GM12878 (cell line): ENCODE results near the gene LRP3. TPM values are rescaled to one million over a fixed set of nuclear protein-coding genes. Genes with fewer than 3 reads are reported as not detected.

Experiments
- ATAC-seq: fragments of 200-7000 bp; cut with Tn5 transposase; 3 replicates; pipeline ENCODE4 v1.9.1; 2020; ENCODE audit warnings: mild to moderate bottlenecking, moderate library complexity
- BruUV-seq: library from RNA; stranded (reverse); fragments of 400-500 nt; replicated peaks from 2 replicates; lab custom pipeline; 2021; lab: Mats Ljungman, UMichigan
- CTCF ChIA-PET: fragments of 300-600 bp; sonication (Branson Sonifier 250); formaldehyde crosslinking; extraction: SDS; loops from one replicate; lab custom pipeline; 2021; ENCODE audit warnings: inconsistent platforms; lab: Yijun Ruan, JAX
- POLR2A ChIA-PET: fragments of 350-600 bp; formaldehyde crosslinking; extraction: SDS; loops from one replicate; lab custom pipeline; 2021; ENCODE audit warnings: inconsistent platforms; lab: Charles Lee
- RAD21 ChIA-PET: fragments of 300-600 bp; sonication (Branson Sonifier 250); formaldehyde crosslinking; loops from one replicate; lab custom pipeline; 2023; ENCODE audit warnings: antibody characterized with exemption; ENCODE audit not compliant: unreplicated experiment; lab: Charles Lee
- SMC1A ChIA-PET: fragments of 300-600 bp; sonication (Branson Sonifier 250); formaldehyde crosslinking; loops from one replicate; lab custom pipeline; 2023; ENCODE audit not compliant: unreplicated experiment, uncharacterized antibody; lab: Charles Lee
- DNase-seq: peaks from one replicate; pipeline ENCODE4 v3.0.0-alpha.2; 2011; ENCODE audit warnings: low read depth, low spot score
- FAIRE-seq: peaks from 3 replicates; lab custom pipeline; 2011; peaks lifted over from hg19 to GRCh38; lab: Jason Lieb, UNC
- H2AFZ ChIP-seq: 2 replicates; pipeline ENCODE4 v1.6.0; 2011; ENCODE audit warnings: low read depth, low read length, control low read depth; ENCODE audit not compliant: control insufficient read depth
- H3K27ac ChIP-seq: 2 replicates; pipeline ENCODE4 v1.5.1; 2011; ENCODE audit warnings: control low read depth; ENCODE audit not compliant: control insufficient read depth, insufficient read depth
- H3K27me3 ChIP-seq, 2 experiments: replicated peaks in 1 of 2; 2 replicates each; pipeline versions ENCODE4 v1.6.0 to v1.6.1; 2011; ENCODE audit warnings: low read length in 1 of 2; ENCODE audit not compliant: control insufficient read depth in 2 of 2, insufficient read depth in 2 of 2
- H3K36me3 ChIP-seq, 2 experiments: 2 replicates each; pipeline ENCODE4 v1.5.1; 2011; ENCODE audit warnings: low read length in 1 of 2; ENCODE audit not compliant: control insufficient read depth in 2 of 2, insufficient read depth in 2 of 2
- H3K4me1 ChIP-seq: 2 replicates; pipeline ENCODE4 v1.6.1; 2011; ENCODE audit warnings: mild to moderate bottlenecking, low read length, moderate library complexity, mixed read lengths; ENCODE audit not compliant: control insufficient read depth, insufficient read depth
- H3K4me2 ChIP-seq: 2 replicates; pipeline ENCODE4 v1.6.0; 2011; ENCODE audit warnings: control low read depth; ENCODE audit not compliant: control insufficient read depth, insufficient read depth
- H3K4me3 ChIP-seq: fragments of 200-600 bp; sonication (generic); 2 replicates; pipeline ENCODE4 v1.5.1; 2016
- H3K79me2 ChIP-seq: 2 replicates; pipeline ENCODE4 v1.6.0; 2011; ENCODE audit warnings: low read length; ENCODE audit not compliant: control insufficient read depth, insufficient read depth
- H3K9ac ChIP-seq: 2 replicates; pipeline ENCODE4 v1.8.0; 2011; ENCODE audit warnings: low read length, control low read depth, mixed read lengths; ENCODE audit not compliant: control insufficient read depth, insufficient read depth
- H3K9me3 ChIP-seq: replicated peaks from 3 replicates; pipeline ENCODE4 v1.5.1; 2011; ENCODE audit warnings: mild to moderate bottlenecking, low read length; ENCODE audit not compliant: control insufficient read depth, insufficient read depth
- H4K20me1 ChIP-seq: 2 replicates; pipeline ENCODE4 v1.6.0; 2011; ENCODE audit not compliant: control insufficient read depth, insufficient read depth
- BMI1 ChIP-seq: fragments of 450-650 bp; IDR thresholded peaks from 2 replicates; pipeline ENCODE4 v1.6.1; 2016; ENCODE audit warnings: mild to moderate bottlenecking, moderate library complexity, borderline replicate concordance
- CEBPB ChIP-seq, 2 experiments: fragments of 150-350 bp in 1 of 2; IDR thresholded peaks; 2 replicates each; pipeline ENCODE4 v1.6.1; 2012 to 2014; ENCODE audit warnings: low read depth in 2 of 2, low read length in 2 of 2, borderline replicate concordance in 1 of 2, inconsistent platforms in 1 of 2
- ESRRA ChIP-seq: IDR thresholded peaks from 2 replicates; pipeline ENCODE4 v1.6.1; 2012; ENCODE audit warnings: mild to moderate bottlenecking, low read length, improper control_type of control experiment
- EZH2 ChIP-seq: IDR thresholded peaks from 2 replicates; pipeline ENCODE4 v1.6.1; 2012; ENCODE audit warnings: low read depth, mild to moderate bottlenecking, control low read depth, inconsistent platforms, low read length, borderline replicate concordance; ENCODE audit not compliant: control insufficient read depth
- JUNB ChIP-seq: IDR thresholded peaks from 2 replicates; pipeline ENCODE4 v1.6.1; 2016; ENCODE audit warnings: antibody characterized with exemption, mild to moderate bottlenecking
- MTA2 ChIP-seq: fragments of 450-650 bp; IDR thresholded peaks from 2 replicates; pipeline ENCODE4 v1.6.1; 2016; ENCODE audit warnings: low read depth, mild to moderate bottlenecking, moderate library complexity
- MYB ChIP-seq: fragments of 150-350 bp; IDR thresholded peaks from 2 replicates; pipeline ENCODE4 v1.6.1; 2014; ENCODE audit warnings: mild to moderate bottlenecking, low read depth, low read length, borderline replicate concordance
- NFIC ChIP-seq: IDR thresholded peaks from 2 replicates; pipeline ENCODE4 v1.6.1; 2012; ENCODE audit warnings: low read depth, mild to moderate bottlenecking, inconsistent platforms, low read length, moderate library complexity
- NFXL1 ChIP-seq: fragments of 450-650 bp; IDR thresholded peaks from 2 replicates; pipeline ENCODE4 v1.6.1; 2017; ENCODE audit warnings: antibody characterized with exemption, mild to moderate bottlenecking, borderline replicate concordance
- SREBF1 ChIP-seq: IDR thresholded peaks from 2 replicates; pipeline ENCODE4 v1.6.1; 2012; ENCODE audit warnings: mild to moderate bottlenecking, low read length
- SREBF2 ChIP-seq: IDR thresholded peaks from 2 replicates; pipeline ENCODE4 v1.6.1; 2012; ENCODE audit warnings: mild to moderate bottlenecking, low read length
- TARDBP ChIP-seq: IDR thresholded peaks from 2 replicates; pipeline ENCODE4 v1.6.1; 2016; ENCODE audit warnings: borderline replicate concordance
- YBX1 ChIP-seq: fragments of 450-650 bp; IDR thresholded peaks from 2 replicates; pipeline ENCODE4 v1.6.1; 2016; ENCODE audit warnings: antibody characterized with exemption
- ZNF24 ChIP-seq: fragments of 450-650 bp; IDR thresholded peaks from 2 replicates; pipeline ENCODE4 v1.6.1; 2017; ENCODE audit warnings: antibody characterized with exemption, mild to moderate bottlenecking
- WGBS: methylation state at CpG from one replicate; pipeline ENCODE4 v1.1.6; 2016; ENCODE audit warnings: low lambda C conversion rate; ENCODE audit not compliant: insufficient replicate concordance, insufficient coverage; ENCODE audit errors: missing lambda C conversion rate; 5-methylcytosine and 5-hydroxymethylcytosine counted together
- in situ Hi-C: fragments of 300-500 bp; cut with MboI; formaldehyde crosslinking; loops from 9 replicates; pipeline ENCODE4 v1.14.3; 2018; ENCODE audit warnings: mixed read lengths
- intact Hi-C: fragments of 100-400 bp; cut with micrococcal nuclease; formaldehyde crosslinking; loops from one replicate; pipeline ENCODE4 v1.14.2; 2022; ENCODE audit not compliant: unreplicated experiment
- polyA plus RNA-seq, 11 experiments: library from polyadenylated mRNA; depleted of rRNA in 4 of 11; unstranded in 6 of 11; stranded (reverse) in 5 of 11; fragments of >200 nt; fragmentation: Nextera tagmentation in 4 of 11; fragmentation: Illumina TruSeq in 1 of 11; extraction: Ambion mirVana in 4 of 11; extraction: Trizol in 1 of 11; gene quantifications; 1 replicate in 1 of 11; 2 replicates in 10 of 11; pipeline versions ENCODE4 v1.2.1 to v1.2.3, GENCODE V29; 2011 to 2016; ENCODE audit warnings: inconsistent platforms in 2 of 11, missing spikeins in 2 of 11, low read depth in 1 of 11
- total RNA-seq, 4 experiments: library from RNA; depleted of rRNA in 3 of 4; stranded (reverse); fragments of >200 nt in 3 of 4; fragmentation: Illumina TruSeq in 1 of 4; extraction: Trizol in 1 of 4; gene quantifications; 2 replicates each; pipeline versions ENCODE4 v1.2.1 to v1.2.3, GENCODE V29; 2013 to 2021
- TF ChIP-seq, protein P1 (sequence below): IDR thresholded peaks from 2 replicates; pipeline ENCODE4 v1.6.1; 2011; ENCODE audit warnings: borderline replicate concordance, low read depth, mild to moderate bottlenecking, moderate library complexity, low read length; ENCODE audit not compliant: insufficient read depth, poor library complexity, severe bottlenecking
- TF ChIP-seq, protein P2 (sequence below): fragments of 450-650 bp; IDR thresholded peaks from 2 replicates; pipeline ENCODE4 v1.6.1; 2016; ENCODE audit warnings: mild to moderate bottlenecking, moderate library complexity, borderline replicate concordance

The LRP3 gene
- total and polyA plus RNA-seq, 10 of the 15 experiments (the other 5 are each of a cell fraction or from before 2014, with no cell fraction given) = 0.12 to 3.2 (median 0.64) TPM; not detected in 2

DNA sequence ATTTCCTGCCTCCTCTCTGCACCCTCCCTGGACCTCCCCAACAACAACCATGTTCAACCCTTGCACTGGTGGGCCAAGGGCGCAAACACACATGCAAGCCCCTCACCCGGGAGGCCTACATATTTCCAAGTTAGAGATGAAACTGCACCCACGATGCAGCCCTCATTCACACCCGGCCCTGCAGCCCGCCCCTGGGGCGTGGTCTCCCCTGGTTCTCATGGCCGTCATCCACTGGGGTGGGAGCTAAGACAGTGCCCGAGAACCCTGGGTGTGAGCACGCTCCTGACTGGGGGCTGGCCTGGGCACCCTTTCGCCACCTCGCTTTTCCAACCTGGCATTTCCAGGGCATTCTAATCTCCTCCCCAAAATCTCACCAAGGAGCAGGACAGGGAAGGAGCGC is 38.5 kb downstream of the LRP3 start:
- Histone ChIP-seq H3K27ac (no peak overlapping the region), H3K27me3 (no peaks in the 10 kb centered on the region), H3K4me2 (no peak overlapping the region), H2AFZ (no peak overlapping the region), H3K9me3 (no peaks in the 10 kb centered on the region; the same call in 1 of the 3 replicates), H3K4me3 (no peak overlapping the region)
- DNase-seq = no peak
- RAD21 ChIA-PET = no interaction called here
- no peak for TF ChIP-seq NFXL1
- TF ChIP-seq, protein P1, sequence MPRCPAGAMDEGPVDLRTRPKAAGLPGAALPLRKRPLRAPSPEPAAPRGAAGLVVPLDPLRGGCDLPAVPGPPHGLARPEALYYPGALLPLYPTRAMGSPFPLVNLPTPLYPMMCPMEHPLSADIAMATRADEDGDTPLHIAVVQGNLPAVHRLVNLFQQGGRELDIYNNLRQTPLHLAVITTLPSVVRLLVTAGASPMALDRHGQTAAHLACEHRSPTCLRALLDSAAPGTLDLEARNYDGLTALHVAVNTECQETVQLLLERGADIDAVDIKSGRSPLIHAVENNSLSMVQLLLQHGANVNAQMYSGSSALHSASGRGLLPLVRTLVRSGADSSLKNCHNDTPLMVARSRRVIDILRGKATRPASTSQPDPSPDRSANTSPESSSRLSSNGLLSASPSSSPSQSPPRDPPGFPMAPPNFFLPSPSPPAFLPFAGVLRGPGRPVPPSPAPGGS = no peak
- TF ChIP-seq TARDBP = no peak
- TF ChIP-seq SREBF2 = no peak
- TF ChIP-seq BMI1 = no peak
- no peak for TF ChIP-seq YBX1
- TF ChIP-seq NFIC = no peak
- TF ChIP-seq JUNB = no peak
- no peak for TF ChIP-seq EZH2
- no peak for TF ChIP-seq ZNF24
- TF ChIP-seq CEBPB (IDR thresholded peaks at IDR 0.05; ENCODE audit: borderline replicate concordance in 1 of 2, low read depth in 2 of 2, low read length in 2 of 2) = no peak
- TF ChIP-seq SREBF1 = no peak
- TF ChIP-seq, protein P2, sequence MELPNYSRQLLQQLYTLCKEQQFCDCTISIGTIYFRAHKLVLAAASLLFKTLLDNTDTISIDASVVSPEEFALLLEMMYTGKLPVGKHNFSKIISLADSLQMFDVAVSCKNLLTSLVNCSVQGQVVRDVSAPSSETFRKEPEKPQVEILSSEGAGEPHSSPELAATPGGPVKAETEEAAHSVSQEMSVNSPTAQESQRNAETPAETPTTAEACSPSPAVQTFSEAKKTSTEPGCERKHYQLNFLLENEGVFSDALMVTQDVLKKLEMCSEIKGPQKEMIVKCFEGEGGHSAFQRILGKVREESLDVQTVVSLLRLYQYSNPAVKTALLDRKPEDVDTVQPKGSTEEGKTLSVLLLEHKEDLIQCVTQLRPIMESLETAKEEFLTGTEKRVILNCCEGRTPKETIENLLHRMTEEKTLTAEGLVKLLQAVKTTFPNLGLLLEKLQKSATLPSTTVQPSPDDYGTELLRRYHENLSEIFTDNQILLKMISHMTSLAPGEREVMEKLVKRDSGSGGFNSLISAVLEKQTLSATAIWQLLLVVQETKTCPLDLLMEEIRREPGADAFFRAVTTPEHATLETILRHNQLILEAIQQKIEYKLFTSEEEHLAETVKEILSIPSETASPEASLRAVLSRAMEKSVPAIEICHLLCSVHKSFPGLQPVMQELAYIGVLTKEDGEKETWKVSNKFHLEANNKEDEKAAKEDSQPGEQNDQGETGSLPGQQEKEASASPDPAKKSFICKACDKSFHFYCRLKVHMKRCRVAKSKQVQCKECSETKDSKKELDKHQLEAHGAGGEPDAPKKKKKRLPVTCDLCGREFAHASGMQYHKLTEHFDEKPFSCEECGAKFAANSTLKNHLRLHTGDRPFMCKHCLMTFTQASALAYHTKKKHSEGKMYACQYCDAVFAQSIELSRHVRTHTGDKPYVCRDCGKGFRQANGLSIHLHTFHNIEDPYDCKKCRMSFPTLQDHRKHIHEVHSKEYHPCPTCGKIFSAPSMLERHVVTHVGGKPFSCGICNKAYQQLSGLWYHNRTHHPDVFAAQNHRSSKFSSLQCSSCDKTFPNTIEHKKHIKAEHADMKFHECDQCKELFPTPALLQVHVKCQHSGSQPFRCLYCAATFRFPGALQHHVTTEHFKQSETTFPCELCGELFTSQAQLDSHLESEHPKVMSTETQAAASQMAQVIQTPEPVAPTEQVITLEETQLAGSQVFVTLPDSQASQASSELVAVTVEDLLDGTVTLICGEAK = no peak
- TF ChIP-seq ESRRA = no peak
- TF ChIP-seq MTA2 = no peak
- TF ChIP-seq MYB = no peak
- TF ChIP-seq, all 136 proteins: peak for 0
- Histone ChIP-seq H4K20me1 (no peaks in the 10 kb centered on the region), H3K9ac (no peak overlapping the region), H3K36me3 (no peaks in the 10 kb centered on the region), H3K4me1 (peaks cover 11% of the 10 kb centered on the region), H3K79me2 (no peaks in the 10 kb centered on the region)
- intact Hi-C loops (no loop called here), in situ Hi-C loops (loop anchor here (5.0 to 25.0 kb wide), 2 partner anchors 50 to 530 kb away; no protein-coding TSS in a partner anchor)
- WGBS = 82% methylated on average over 12 of the region's 12 CpGs
- no TSS peak for BruUV-seq
- SMC1A ChIA-PET = no interaction called here
- POLR2A ChIA-PET = no interaction called here
- no peak for FAIRE-seq
- CTCF ChIA-PET = no interaction called here
- no peak for ATAC-seq
